Breast epithelium (tissue), 3 donors: Measurements from ENCODE around the gene TMEM143.

Experiments used
- CTCF ChIP-seq, 3 donors: fragments of 450-650 bp; IDR thresholded peaks; one replicate each; pipeline ENCODE4 v1.5.1; 2016 to 2017; ENCODE audit warnings: antibody characterized with exemption in 3 of 3, mild to moderate bottlenecking in 3 of 3, moderate library complexity in 3 of 3
- POLR2A ChIP-seq: fragments of 450-650 bp; IDR thresholded peaks from one replicate; pipeline ENCODE4 v1.6.1; 2016; ENCODE audit warnings: antibody characterized with exemption, mild to moderate bottlenecking, moderate library complexity
- POLR2AphosphoS5 ChIP-seq, 3 donors: sonication (generic); formaldehyde crosslinking; IDR thresholded peaks; one replicate each; pipeline ENCODE4 v1.6.1; 2017; ENCODE audit warnings: antibody characterized with exemption in 3 of 3

DNA sequence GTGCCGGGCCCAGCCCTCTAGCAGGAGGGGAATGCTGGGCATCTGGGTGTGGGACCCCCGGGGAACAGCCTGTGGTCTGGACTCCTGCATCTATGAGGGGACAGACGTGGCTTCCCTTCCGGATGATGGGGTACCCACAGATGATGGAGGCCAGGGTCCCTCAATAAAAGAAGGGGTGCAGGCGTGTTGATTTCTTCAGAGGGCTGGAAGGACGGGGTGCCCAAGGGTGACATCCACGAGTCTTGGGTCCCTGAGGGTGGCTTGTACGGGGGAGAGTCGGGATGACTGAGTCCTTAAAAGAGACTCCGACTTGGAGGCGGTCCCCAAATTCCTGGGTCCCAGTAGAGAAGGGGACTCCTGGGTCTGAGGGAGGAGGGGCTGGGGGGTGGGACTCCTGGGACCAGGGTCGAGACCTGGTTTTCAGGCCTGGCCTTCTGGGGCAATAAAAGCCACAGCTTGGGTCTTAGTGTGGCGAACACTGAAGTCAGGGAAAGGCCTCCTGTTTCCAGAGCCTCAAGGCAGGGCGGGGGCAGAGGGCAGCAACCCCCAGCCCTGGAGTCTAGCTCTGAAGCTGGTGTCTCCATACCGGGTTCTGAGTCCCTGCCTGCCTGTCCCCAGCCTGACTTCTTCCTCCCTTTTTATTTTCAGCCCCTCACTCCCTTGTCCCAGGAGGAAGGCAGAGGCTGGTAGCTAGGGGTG is 29.3 kb upstream of the TMEM143 start:
- TF ChIP-seq CTCF (IDR thresholded peaks at IDR 0.05) = no peak
- no peak for TF ChIP-seq POLR2AphosphoS5 (IDR thresholded peaks at IDR 0.05)
- no peak for TF ChIP-seq POLR2A
